Measurements from ENCODE around the gene RAB31. TPM values are rescaled to one million over a fixed set of nuclear protein-coding genes. Genes with fewer than 3 reads are reported as not detected.

RAB31 gene
- total and polyA plus RNA-seq, 2 of the 13 experiments (the other 11 are each of a cell fraction or from before 2014, with no cell fraction given) = 1.1 to 1.7 TPM

GRCh38 chr18:9708434-9709303, 568 bp downstream of the RAB31 start:
- no peak overlapping the region for H2AFZ ChIP-seq (ENCODE audit: low read length)
- H3K27me3 ChIP-seq (ENCODE audit: control insufficient read depth in 1 of 2, insufficient read depth in 2 of 2, low read length in 2 of 2) = peaks cover 6 to 63% of the 10 kb centered on the region in 2 experiments; a peak in 4 of 5 replicates
- H3K4me2 ChIP-seq (ENCODE audit: low read depth, low read length) = peak overlapping the region; percentile 73
- peaks cover 6% of the 10 kb centered on the region for H3K4me1 ChIP-seq (ENCODE audit: insufficient read depth, low read length)
- no peaks in the 10 kb centered on the region for H3K36me3 ChIP-seq (replicated peaks in 1 of 2; ENCODE audit: control insufficient read depth in 1 of 2, insufficient read depth in 2 of 2, low read length in 2 of 2)
- FAIRE-seq = no peak
- DNase-seq (ENCODE audit: low spot score) = no peak
- peak overlapping the region; percentile 55 to 72 (median 61); a peak in 4 of 6 replicates for H3K4me3 ChIP-seq (replicated peaks in 1 of 3; ENCODE audit: insufficient read depth in 1 of 3, low read depth in 2 of 3, low read length in 3 of 3)
- 6% methylated on average over 57 of the region's 84 CpGs for WGBS (ENCODE audit: low lambda C conversion rate)
- no peaks in the 10 kb centered on the region for H3K79me2 ChIP-seq (ENCODE audit: insufficient read depth, low read length)
- BruUV-seq (replicated peaks) = no TSS peak
- no peaks in the 10 kb centered on the region for H4K20me1 ChIP-seq (ENCODE audit: insufficient read depth, low read length)
- no peak overlapping the region for H3K27ac ChIP-seq (ENCODE audit: extremely low read length, insufficient read depth, low read length)
- no peaks in the 10 kb centered on the region for H3K9me3 ChIP-seq (ENCODE audit: low read length)
- CTCF ChIA-PET (ENCODE audit: low intra/inter-chr PET ratio, low total read pairs) = no interaction called here
- in situ Hi-C loops (cut with HindIII; ENCODE audit: extremely low pct_ligation_motif_present, low pct_unique_long_range_greater_than_20kb) = no loop called here
- POLR2A ChIA-PET = no interaction called here
- peak overlapping the region; percentile 14; the same call in 1 of the 2 replicates for H3K9ac ChIP-seq (ENCODE audit: insufficient read depth, low read depth, low read length)
- ATAC-seq = peak; percentile 17; the same call in 2 of the 3 replicates
- intact Hi-C loops (cut with micrococcal nuclease; ENCODE audit: unreplicated experiment) = no loop called here
- TF ChIP-seq ZNF576 (CRISPR knock-in tag; IDR thresholded peaks at IDR 0.05) = no peak
- no peak for TF ChIP-seq ZNF280D (CRISPR knock-in tag; IDR thresholded peaks at IDR 0.05)
- 0 out of 2 replicates have a peak, but pooled peaks have one; percentile 82 for TF ChIP-seq MTF2 (CRISPR knock-in tag; IDR thresholded peaks at IDR 0.05; ENCODE audit: borderline replicate concordance)
- TF ChIP-seq HNRNPK (IDR thresholded peaks at IDR 0.05; ENCODE audit: low read depth, low read length, poor library complexity, severe bottlenecking) = peak; percentile 64
- TF ChIP-seq HDAC1 (CRISPR knock-in tag; IDR thresholded peaks at IDR 0.05) = 0 out of 2 replicates have a peak, but pooled peaks have one; percentile 16
- TF ChIP-seq, protein P1, sequence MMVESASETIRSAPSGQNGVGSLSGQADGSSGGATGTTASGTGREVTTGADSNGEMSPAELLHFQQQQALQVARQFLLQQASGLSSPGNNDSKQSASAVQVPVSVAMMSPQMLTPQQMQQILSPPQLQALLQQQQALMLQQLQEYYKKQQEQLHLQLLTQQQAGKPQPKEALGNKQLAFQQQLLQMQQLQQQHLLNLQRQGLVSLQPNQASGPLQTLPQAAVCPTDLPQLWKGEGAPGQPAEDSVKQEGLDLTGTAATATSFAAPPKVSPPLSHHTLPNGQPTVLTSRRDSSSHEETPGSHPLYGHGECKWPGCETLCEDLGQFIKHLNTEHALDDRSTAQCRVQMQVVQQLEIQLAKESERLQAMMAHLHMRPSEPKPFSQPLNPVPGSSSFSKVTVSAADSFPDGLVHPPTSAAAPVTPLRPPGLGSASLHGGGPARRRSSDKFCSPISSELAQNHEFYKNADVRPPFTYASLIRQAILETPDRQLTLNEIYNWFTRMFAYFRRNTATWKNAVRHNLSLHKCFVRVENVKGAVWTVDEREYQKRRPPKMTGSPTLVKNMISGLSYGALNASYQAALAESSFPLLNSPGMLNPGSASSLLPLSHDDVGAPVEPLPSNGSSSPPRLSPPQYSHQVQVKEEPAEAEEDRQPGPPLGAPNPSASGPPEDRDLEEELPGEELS (CRISPR knock-in tag; IDR thresholded peaks at IDR 0.05) = no peak
- TF ChIP-seq ZNF777 (CRISPR knock-in tag; IDR thresholded peaks at IDR 0.05) = peak; percentile 75
- TF ChIP-seq ZBTB46 (CRISPR knock-in tag; IDR thresholded peaks at IDR 0.05; ENCODE audit: borderline replicate concordance) = no peak
- TF ChIP-seq ZFP36L2 (CRISPR knock-in tag; IDR thresholded peaks at IDR 0.05) = no peak
